ENCODE data around the gene BPIFA2.

GRCh38 chr20:33187491-33187890, 19.5 kb downstream of the BPIFA2 start:
- TF ChIP-seq, protein P1, sequence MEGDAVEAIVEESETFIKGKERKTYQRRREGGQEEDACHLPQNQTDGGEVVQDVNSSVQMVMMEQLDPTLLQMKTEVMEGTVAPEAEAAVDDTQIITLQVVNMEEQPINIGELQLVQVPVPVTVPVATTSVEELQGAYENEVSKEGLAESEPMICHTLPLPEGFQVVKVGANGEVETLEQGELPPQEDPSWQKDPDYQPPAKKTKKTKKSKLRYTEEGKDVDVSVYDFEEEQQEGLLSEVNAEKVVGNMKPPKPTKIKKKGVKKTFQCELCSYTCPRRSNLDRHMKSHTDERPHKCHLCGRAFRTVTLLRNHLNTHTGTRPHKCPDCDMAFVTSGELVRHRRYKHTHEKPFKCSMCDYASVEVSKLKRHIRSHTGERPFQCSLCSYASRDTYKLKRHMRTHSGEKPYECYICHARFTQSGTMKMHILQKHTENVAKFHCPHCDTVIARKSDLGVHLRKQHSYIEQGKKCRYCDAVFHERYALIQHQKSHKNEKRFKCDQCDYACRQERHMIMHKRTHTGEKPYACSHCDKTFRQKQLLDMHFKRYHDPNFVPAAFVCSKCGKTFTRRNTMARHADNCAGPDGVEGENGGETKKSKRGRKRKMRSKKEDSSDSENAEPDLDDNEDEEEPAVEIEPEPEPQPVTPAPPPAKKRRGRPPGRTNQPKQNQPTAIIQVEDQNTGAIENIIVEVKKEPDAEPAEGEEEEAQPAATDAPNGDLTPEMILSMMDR (IDR thresholded peaks at IDR 0.05), result no peak
- TF ChIP-seq POLR2AphosphoS5 (IDR thresholded peaks at IDR 0.05), result no peak
- no peak for TF ChIP-seq EP300 (IDR thresholded peaks at IDR 0.05; ENCODE audit: low read depth)
